Adrenal gland (tissue), 5 donors: ENCODE data around the gene GNAT1.

Source experiments
- POLR2A ChIP-seq, 2 donors: fragments of 450-650 bp; IDR thresholded peaks; one replicate each; pipeline ENCODE4 v1.6.1; 2017; ENCODE audit warnings: antibody characterized with exemption in 2 of 2, mild to moderate bottlenecking in 2 of 2, moderate library complexity in 1 of 2
- TF ChIP-seq, protein P1 (sequence below), 6 experiments: fragments of 450-650 bp in 4 of 6; fragments of 200-600 bp in 2 of 6; sonication (generic) in 1 of 6; IDR thresholded peaks; 1 replicate in 5 of 6; 2 replicates in 1 of 6; pipeline versions ENCODE4 v1.5.1 to v1.8.0; 2016 to 2021; ENCODE audit warnings: antibody characterized with exemption in 6 of 6, mild to moderate bottlenecking in 2 of 6, moderate library complexity in 1 of 6
- donor health status: DM: no; HTN: no; CAD: no.

DNA sequence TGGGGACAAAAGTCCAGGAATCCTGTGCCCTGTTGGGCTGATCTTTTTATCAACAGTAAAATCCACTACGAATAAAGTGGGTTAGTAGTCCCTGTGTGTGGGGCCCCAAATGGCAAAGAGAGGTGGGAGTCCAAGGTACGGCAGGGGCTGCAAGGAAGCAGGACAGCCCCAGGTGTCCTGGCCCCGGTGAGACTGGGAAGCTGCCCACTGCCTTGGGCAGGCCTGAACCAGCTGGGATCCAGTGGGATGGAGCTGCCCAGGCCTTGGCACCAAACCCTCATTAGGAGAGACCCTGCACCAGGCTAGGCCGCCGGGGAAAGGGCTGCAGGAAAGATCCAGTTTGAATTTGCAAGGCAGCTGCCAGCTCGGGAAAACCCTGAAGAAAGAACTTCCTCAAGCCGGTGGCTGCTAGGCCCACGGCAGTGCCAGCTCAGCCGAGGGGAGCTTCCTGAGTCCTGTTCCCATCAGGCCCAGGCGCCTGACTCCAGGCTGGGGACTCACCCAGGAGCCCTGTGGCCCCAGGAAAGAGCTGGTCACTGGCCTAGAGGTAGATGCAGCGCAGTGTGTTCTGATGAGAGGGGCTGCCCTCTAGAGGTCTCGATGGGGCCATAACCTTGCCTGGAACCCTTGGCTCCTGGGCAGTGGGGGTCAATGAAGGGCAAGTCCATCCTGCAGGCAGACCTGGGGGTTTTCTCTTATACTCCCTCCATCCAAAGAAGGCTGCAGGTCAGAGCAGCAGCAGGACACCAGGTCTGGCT, 30.2 kb downstream of the GNAT1 start:
- TF ChIP-seq, protein P1, sequence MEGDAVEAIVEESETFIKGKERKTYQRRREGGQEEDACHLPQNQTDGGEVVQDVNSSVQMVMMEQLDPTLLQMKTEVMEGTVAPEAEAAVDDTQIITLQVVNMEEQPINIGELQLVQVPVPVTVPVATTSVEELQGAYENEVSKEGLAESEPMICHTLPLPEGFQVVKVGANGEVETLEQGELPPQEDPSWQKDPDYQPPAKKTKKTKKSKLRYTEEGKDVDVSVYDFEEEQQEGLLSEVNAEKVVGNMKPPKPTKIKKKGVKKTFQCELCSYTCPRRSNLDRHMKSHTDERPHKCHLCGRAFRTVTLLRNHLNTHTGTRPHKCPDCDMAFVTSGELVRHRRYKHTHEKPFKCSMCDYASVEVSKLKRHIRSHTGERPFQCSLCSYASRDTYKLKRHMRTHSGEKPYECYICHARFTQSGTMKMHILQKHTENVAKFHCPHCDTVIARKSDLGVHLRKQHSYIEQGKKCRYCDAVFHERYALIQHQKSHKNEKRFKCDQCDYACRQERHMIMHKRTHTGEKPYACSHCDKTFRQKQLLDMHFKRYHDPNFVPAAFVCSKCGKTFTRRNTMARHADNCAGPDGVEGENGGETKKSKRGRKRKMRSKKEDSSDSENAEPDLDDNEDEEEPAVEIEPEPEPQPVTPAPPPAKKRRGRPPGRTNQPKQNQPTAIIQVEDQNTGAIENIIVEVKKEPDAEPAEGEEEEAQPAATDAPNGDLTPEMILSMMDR (IDR thresholded peaks at IDR 0.05) = no peak
- no peak for TF ChIP-seq POLR2A (IDR thresholded peaks at IDR 0.05)
